ENCODE results near the gene LNX1.

LNX1 gene

DNA sequence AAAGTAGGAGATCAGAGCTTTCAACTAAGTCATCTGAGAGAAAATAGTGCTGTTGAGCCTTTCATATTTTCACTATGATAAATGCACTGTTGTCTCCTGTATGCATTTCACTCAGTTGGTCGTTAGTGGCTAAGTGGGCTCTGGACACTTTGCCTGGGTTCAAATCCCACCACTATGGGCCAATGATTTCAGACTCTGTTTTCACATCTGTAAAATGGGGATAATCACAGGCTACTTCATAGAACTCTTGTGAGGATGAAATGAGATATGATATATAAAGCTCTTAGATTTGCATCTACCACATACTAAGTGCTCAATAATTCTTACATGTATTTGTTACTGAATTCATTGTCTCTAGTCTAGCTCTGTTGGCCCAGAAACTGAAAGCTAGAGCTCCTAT, 16.8 kb downstream of the LNX1 start:
- H3K9ac ChIP-seq (ENCODE audit: insufficient read length, low read depth): no peak overlapping the region
- DNase-seq (ENCODE audit: low read depth, low spot score): no peak
- TF ChIP-seq YY1 (IDR thresholded peaks at IDR 0.05; ENCODE audit: insufficient read depth, insufficient read length) (no peak), ZNF274 (IDR thresholded peaks at IDR 0.05; ENCODE audit: low read depth, low read length) (no peak), SUZ12 (IDR thresholded peaks at IDR 0.05; ENCODE audit: extremely low read depth, insufficient read depth, insufficient read length) (no peak)
- H3K4me3 ChIP-seq (ENCODE audit: insufficient read length, low read depth): no peak overlapping the region
- no peaks in the 10 kb centered on the region for H3K4me1 ChIP-seq (ENCODE audit: insufficient read depth, insufficient read length)
- no peaks in the 10 kb centered on the region for H3K9me3 ChIP-seq (ENCODE audit: insufficient read depth, low read length)
- no peaks in the 10 kb centered on the region for H3K36me3 ChIP-seq (ENCODE audit: insufficient read depth, insufficient read length, low read length)
- H3K27me3 ChIP-seq (ENCODE audit: insufficient read depth, insufficient read length): no peaks in the 10 kb centered on the region

DNA sequence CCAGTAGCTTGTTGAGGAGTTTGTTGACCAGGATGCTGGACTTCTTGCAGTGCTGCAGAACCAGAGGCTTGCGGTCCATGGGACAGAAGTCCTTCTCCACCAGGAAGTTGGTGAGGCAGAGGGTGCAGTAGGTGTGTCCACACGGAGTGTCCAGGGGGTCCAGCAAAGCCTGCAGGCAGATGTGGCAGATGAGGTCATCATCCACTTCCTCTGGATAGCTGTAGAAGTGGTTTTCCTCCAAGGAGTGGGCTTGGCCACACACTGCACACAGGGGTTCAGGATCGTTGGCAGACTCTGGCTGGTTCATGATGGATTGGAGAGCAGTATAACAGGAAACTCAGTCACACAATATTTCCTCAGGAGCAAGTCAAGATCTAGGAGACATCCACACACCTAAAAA, 17.6 kb downstream of the LNX1 start:
- Histone ChIP-seq H3K4me1 (ENCODE audit: insufficient read depth, insufficient read length) (no peaks in the 10 kb centered on the region), H3K36me3 (ENCODE audit: insufficient read depth, insufficient read length, low read length) (no peaks in the 10 kb centered on the region), H3K27me3 (ENCODE audit: insufficient read depth, insufficient read length) (no peaks in the 10 kb centered on the region), H3K9ac (ENCODE audit: insufficient read length, low read depth) (no peak overlapping the region), H3K4me3 (ENCODE audit: insufficient read length, low read depth) (no peak overlapping the region), H3K9me3 (ENCODE audit: insufficient read depth, low read length) (no peaks in the 10 kb centered on the region)
- TF ChIP-seq ZNF274 (IDR thresholded peaks at IDR 0.05; ENCODE audit: low read depth, low read length): no peak
- no peak for TF ChIP-seq YY1 (IDR thresholded peaks at IDR 0.05; ENCODE audit: insufficient read depth, insufficient read length)
- TF ChIP-seq SUZ12 (IDR thresholded peaks at IDR 0.05; ENCODE audit: extremely low read depth, insufficient read depth, insufficient read length): no peak
- no peak for DNase-seq (ENCODE audit: low read depth, low spot score)

DNA sequence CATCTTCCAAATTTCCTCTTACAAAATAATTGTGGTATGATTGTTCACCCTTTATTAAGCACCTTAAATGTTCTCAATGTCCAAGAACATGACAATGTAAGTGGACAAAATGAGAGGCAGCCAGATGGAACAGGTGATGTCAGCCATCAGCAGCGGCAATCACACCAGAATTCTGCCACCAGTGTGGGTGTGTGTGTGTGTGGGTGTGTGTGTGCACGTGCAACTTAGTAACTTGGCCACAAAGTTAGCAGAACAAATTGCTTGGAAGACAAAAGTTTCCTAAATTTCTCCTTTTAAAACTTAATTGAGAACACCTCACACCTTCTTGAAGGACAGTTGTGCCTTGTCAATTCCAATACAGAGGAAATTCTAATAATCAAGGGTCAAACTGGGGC, 18.7 kb downstream of the LNX1 start:
- Histone ChIP-seq H3K4me1 (ENCODE audit: insufficient read depth, insufficient read length) (no peaks in the 10 kb centered on the region), H3K9me3 (ENCODE audit: insufficient read depth, low read length) (no peaks in the 10 kb centered on the region), H3K9ac (ENCODE audit: insufficient read length, low read depth) (no peak overlapping the region), H3K4me3 (ENCODE audit: insufficient read length, low read depth) (no peak overlapping the region), H3K27me3 (ENCODE audit: insufficient read depth, insufficient read length) (no peaks in the 10 kb centered on the region), H3K36me3 (ENCODE audit: insufficient read depth, insufficient read length, low read length) (no peaks in the 10 kb centered on the region)
- DNase-seq (ENCODE audit: low read depth, low spot score): no peak
- no peak for TF ChIP-seq ZNF274 (IDR thresholded peaks at IDR 0.05; ENCODE audit: low read depth, low read length)

DNA sequence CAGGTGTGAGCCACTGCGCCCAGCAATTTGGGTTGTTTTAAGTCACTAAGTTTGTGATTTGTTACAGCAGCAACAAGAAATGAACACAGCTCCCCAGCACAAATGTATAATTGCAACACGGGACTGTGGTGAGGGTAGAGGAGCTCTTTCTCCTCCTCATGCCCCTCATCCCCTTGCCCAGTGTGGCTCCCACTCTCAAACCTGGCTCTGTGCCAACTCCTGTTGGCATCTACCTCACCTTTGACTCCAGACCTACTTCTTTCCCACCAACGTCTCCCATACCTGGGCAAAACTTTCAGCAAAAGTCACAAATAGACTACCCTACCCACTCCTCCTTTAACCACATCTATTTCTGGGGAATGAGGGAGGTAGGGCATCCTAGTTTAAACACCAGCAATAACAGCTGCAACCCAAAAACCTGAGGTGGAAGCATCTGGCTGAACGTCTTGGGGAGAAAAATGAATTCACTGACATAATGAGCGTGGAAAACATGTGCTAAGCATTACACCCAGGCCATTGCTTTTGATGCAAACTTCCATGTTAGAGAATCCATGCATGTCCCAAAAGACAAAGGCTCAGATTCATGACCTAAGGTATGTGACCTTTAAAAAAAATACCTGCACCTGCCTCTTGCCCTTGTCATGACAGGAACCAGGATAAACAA, 19.2 kb downstream of the LNX1 start:
- TF ChIP-seq SUZ12 (IDR thresholded peaks at IDR 0.05; ENCODE audit: extremely low read depth, insufficient read depth, insufficient read length): no peak
- no peak for TF ChIP-seq ZNF274 (IDR thresholded peaks at IDR 0.05; ENCODE audit: low read depth, low read length)
- TF ChIP-seq YY1 (IDR thresholded peaks at IDR 0.05; ENCODE audit: insufficient read depth, insufficient read length): no peak
- no peak overlapping the region for H3K4me3 ChIP-seq (ENCODE audit: insufficient read length, low read depth)
- H3K4me1 ChIP-seq (ENCODE audit: insufficient read depth, insufficient read length): no peaks in the 10 kb centered on the region
- no peaks in the 10 kb centered on the region for H3K36me3 ChIP-seq (ENCODE audit: insufficient read depth, insufficient read length, low read length)
- H3K9me3 ChIP-seq (ENCODE audit: insufficient read depth, low read length): no peaks in the 10 kb centered on the region
- H3K27me3 ChIP-seq (ENCODE audit: insufficient read depth, insufficient read length): no peaks in the 10 kb centered on the region
- DNase-seq (ENCODE audit: low read depth, low spot score): no peak
- no peak overlapping the region for H3K9ac ChIP-seq (ENCODE audit: insufficient read length, low read depth)

DNA sequence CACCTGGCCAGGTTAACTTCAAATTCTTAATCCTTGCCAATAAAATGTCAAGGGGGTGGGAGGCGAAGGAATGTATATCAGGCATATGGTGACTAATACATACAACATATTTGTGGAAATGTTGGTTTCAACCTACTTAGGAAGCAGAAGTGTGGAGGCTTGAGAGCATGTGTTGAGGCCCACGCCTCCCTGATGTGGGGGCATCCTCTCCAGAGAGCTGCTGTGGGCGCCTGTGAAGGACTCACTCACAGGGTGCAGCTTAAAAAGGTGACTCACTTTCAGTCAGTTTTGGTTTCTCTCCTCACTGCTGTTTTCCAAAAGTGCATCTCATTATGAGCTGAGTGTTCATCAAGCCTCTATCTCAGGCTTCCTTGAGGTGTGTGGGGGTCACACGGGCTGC, 27.5 kb downstream of the LNX1 start:
- Histone ChIP-seq H3K27me3 (ENCODE audit: insufficient read depth, insufficient read length) (no peaks in the 10 kb centered on the region), H3K4me3 (ENCODE audit: insufficient read length, low read depth) (no peak overlapping the region), H3K9me3 (ENCODE audit: insufficient read depth, low read length) (no peaks in the 10 kb centered on the region), H3K4me1 (ENCODE audit: insufficient read depth, insufficient read length) (peaks cover 4% of the 10 kb centered on the region), H3K9ac (ENCODE audit: insufficient read length, low read depth) (no peak overlapping the region), H3K36me3 (ENCODE audit: insufficient read depth, insufficient read length, low read length) (no peaks in the 10 kb centered on the region)
- no peak for TF ChIP-seq YY1 (IDR thresholded peaks at IDR 0.05; ENCODE audit: insufficient read depth, insufficient read length)
- no peak for TF ChIP-seq SUZ12 (IDR thresholded peaks at IDR 0.05; ENCODE audit: extremely low read depth, insufficient read depth, insufficient read length)
- TF ChIP-seq ZNF274 (IDR thresholded peaks at IDR 0.05; ENCODE audit: low read depth, low read length): no peak
- no peak for DNase-seq (ENCODE audit: low read depth, low spot score)

DNA sequence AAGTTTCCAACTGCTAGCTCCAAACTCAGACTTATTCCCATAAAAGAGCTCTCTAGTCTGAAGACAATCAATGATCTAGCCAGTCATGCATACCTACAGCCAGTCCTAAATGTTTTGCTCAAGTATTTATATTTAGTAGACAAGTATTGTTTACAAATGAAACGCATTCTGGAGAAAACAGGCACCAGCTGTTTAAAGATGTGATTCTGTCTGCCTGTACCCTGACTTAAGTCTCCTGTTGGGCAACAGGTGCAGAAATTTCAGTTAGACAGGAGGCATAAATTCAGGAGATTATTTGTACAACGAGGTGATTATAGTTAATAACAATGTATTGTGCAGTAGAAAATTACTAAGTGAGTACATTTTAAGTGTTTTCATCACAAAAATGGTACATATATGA, 28.9 kb downstream of the LNX1 start:
- no peak overlapping the region for H3K9ac ChIP-seq (ENCODE audit: insufficient read length, low read depth)
- TF ChIP-seq ZNF274 (IDR thresholded peaks at IDR 0.05; ENCODE audit: low read depth, low read length) (no peak), SUZ12 (IDR thresholded peaks at IDR 0.05; ENCODE audit: extremely low read depth, insufficient read depth, insufficient read length) (no peak), YY1 (IDR thresholded peaks at IDR 0.05; ENCODE audit: insufficient read depth, insufficient read length) (no peak)
- H3K4me1 ChIP-seq (ENCODE audit: insufficient read depth, insufficient read length): peaks cover 10% of the 10 kb centered on the region
- no peak overlapping the region for H3K4me3 ChIP-seq (ENCODE audit: insufficient read length, low read depth)
- H3K27me3 ChIP-seq (ENCODE audit: insufficient read depth, insufficient read length): no peaks in the 10 kb centered on the region
- no peaks in the 10 kb centered on the region for H3K9me3 ChIP-seq (ENCODE audit: insufficient read depth, low read length)
- no peak for DNase-seq (ENCODE audit: low read depth, low spot score)
- H3K36me3 ChIP-seq (ENCODE audit: insufficient read depth, insufficient read length, low read length): no peaks in the 10 kb centered on the region

DNA sequence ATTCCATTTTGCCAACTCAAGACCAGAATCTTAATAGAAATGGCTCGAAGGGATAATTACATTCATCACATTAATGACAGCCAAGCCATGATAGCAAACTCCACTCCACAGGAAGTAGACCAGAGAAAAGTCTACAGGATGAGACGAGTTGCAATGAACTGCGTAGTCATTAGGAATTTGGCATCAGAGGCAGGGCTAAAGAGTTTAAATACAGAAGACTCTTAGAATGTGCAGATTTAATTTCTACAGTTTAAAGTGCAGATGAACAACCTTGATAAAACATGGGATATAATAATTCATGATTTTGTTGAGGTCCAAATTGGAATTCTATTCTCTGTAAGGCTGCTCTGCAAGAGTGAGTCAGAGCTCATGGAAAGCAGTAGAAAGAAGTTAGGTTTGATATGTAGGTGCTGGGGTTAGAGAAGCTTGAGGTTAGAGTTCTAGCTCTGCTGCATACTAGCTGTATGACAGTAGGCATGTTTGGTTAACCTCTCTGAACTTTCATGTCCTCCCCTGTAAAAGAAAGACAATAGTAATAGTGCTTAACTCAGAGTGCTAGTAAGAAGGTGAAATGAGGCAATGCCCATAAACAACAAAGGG, 32.2 kb downstream of the LNX1 start:
- no peaks in the 10 kb centered on the region for H3K36me3 ChIP-seq (ENCODE audit: insufficient read depth, insufficient read length, low read length)
- H3K9me3 ChIP-seq (ENCODE audit: insufficient read depth, low read length): no peaks in the 10 kb centered on the region
- TF ChIP-seq SUZ12 (IDR thresholded peaks at IDR 0.05; ENCODE audit: extremely low read depth, insufficient read depth, insufficient read length) (no peak), YY1 (IDR thresholded peaks at IDR 0.05; ENCODE audit: insufficient read depth, insufficient read length) (no peak)
- H3K4me1 ChIP-seq (ENCODE audit: insufficient read depth, insufficient read length): peaks cover 8% of the 10 kb centered on the region
- no peak overlapping the region for H3K9ac ChIP-seq (ENCODE audit: insufficient read length, low read depth)
- no peak overlapping the region for H3K4me3 ChIP-seq (ENCODE audit: insufficient read length, low read depth)
- no peaks in the 10 kb centered on the region for H3K27me3 ChIP-seq (ENCODE audit: insufficient read depth, insufficient read length)
- DNase-seq (ENCODE audit: low read depth, low spot score): no peak
